H9 (cell line): Measurements from ENCODE around the gene ANAPC2. TPM values are rescaled to one million over a fixed set of nuclear protein-coding genes. Genes with fewer than 3 reads are reported as not detected.

Source experiments
- DNase-seq: peaks from one replicate; pipeline ENCODE4 v3.0.0-alpha.2; 2017
- H2AFZ ChIP-seq: one replicate; pipeline ENCODE4 v1.6.1; 2013; ENCODE audit warnings: mild to moderate bottlenecking, low read length, control low read depth, moderate library complexity
- H2AK5ac ChIP-seq: 2 replicates; pipeline ENCODE4 v1.6.1; 2013; ENCODE audit warnings: low read length, control low read depth, mixed read lengths; ENCODE audit not compliant: insufficient read length
- H2BK120ac ChIP-seq: one replicate; pipeline ENCODE4 v1.6.1; 2013; ENCODE audit warnings: low read depth, mild to moderate bottlenecking, low read length, control low read depth, inconsistent platforms; ENCODE audit not compliant: poor library complexity, severe bottlenecking
- H2BK12ac ChIP-seq: 2 replicates; pipeline ENCODE4 v1.6.1; 2013; ENCODE audit warnings: low read length, control low read depth, mixed read lengths, low read depth; ENCODE audit not compliant: insufficient read length
- H2BK15ac ChIP-seq: 2 replicates; pipeline ENCODE4 v1.6.1; 2013; ENCODE audit warnings: low read depth, low read length, control low read depth
- H2BK20ac ChIP-seq: one replicate; pipeline ENCODE4 v1.6.1; 2013; ENCODE audit warnings: low read depth, mild to moderate bottlenecking, low read length, control low read depth, inconsistent platforms; ENCODE audit not compliant: poor library complexity, severe bottlenecking
- H2BK5ac ChIP-seq: 2 replicates; pipeline ENCODE4 v1.6.1; 2013; ENCODE audit warnings: low read length, control low read depth, mixed read lengths; ENCODE audit not compliant: insufficient read length
- H3K14ac ChIP-seq: 2 replicates; pipeline ENCODE4 v1.6.1; 2013; ENCODE audit warnings: low read length, control low read depth; ENCODE audit not compliant: insufficient read depth
- H3K18ac ChIP-seq: 2 replicates; pipeline ENCODE4 v1.6.1; 2013; ENCODE audit warnings: low read depth, mild to moderate bottlenecking, mixed read lengths, low read length, control low read depth; ENCODE audit not compliant: insufficient read length
- H3K23ac ChIP-seq: 2 replicates; pipeline ENCODE4 v1.6.1; 2013; ENCODE audit warnings: low read length, control low read depth, mixed read lengths, low read depth; ENCODE audit not compliant: insufficient read length
- H3K23me2 ChIP-seq: 2 replicates; pipeline ENCODE4 v1.6.1; 2013; ENCODE audit warnings: low read depth, mild to moderate bottlenecking, mixed read lengths, low read length, control low read depth; ENCODE audit not compliant: insufficient read length, poor library complexity, severe bottlenecking
- H3K27ac ChIP-seq: 2 replicates; pipeline ENCODE4 v1.5.1; 2013; ENCODE audit warnings: low read length, control low read depth, mixed read lengths, low read depth; ENCODE audit not compliant: insufficient read length
- H3K27me3 ChIP-seq: 2 replicates; pipeline ENCODE4 v1.6.1; 2013; ENCODE audit warnings: low read length, control low read depth, inconsistent platforms; ENCODE audit not compliant: insufficient read depth
- H3K4ac ChIP-seq: 2 replicates; pipeline ENCODE4 v1.6.1; 2013; ENCODE audit warnings: low read depth, mild to moderate bottlenecking, control low read depth, inconsistent platforms, low read length, moderate library complexity
- H3K4me1 ChIP-seq: 2 replicates; pipeline ENCODE4 v1.6.1; 2013; ENCODE audit warnings: low read length, control low read depth, inconsistent platforms; ENCODE audit not compliant: insufficient read depth
- H3K4me2 ChIP-seq: 2 replicates; pipeline ENCODE4 v1.6.1; 2013; ENCODE audit warnings: low read length, control low read depth, mixed read lengths; ENCODE audit not compliant: insufficient read length, insufficient read depth
- H3K56ac ChIP-seq: 2 replicates; pipeline ENCODE4 v1.6.1; 2013; ENCODE audit warnings: low read depth, mild to moderate bottlenecking, mixed read lengths, low read length, control low read depth; ENCODE audit not compliant: insufficient read length
- H3K79me1 ChIP-seq: 2 replicates; pipeline ENCODE4 v1.6.1; 2013; ENCODE audit warnings: low read depth, mild to moderate bottlenecking, moderate library complexity, low read length, control low read depth, inconsistent platforms; ENCODE audit not compliant: insufficient read depth, poor library complexity, severe bottlenecking
- H3K79me2 ChIP-seq: 2 replicates; pipeline ENCODE4 v1.6.1; 2013; ENCODE audit warnings: low read length, control low read depth, inconsistent platforms; ENCODE audit not compliant: insufficient read depth
- H3K9ac ChIP-seq: 2 replicates; pipeline ENCODE4 v1.6.1; 2013; ENCODE audit warnings: low read length, control low read depth, mixed read lengths; ENCODE audit not compliant: insufficient read length; ENCODE audit errors: extremely low read depth
- H3K9me3 ChIP-seq: one replicate; pipeline ENCODE4 v1.6.1; 2013; ENCODE audit warnings: low read depth, low read length, inconsistent platforms; ENCODE audit not compliant: control insufficient read depth
- H3T11ph ChIP-seq: one replicate; pipeline ENCODE4 v1.6.1; 2013; ENCODE audit warnings: mild to moderate bottlenecking, low read length, control low read depth, inconsistent platforms
- H4K20me1 ChIP-seq: one replicate; pipeline ENCODE4 v1.6.1; 2013; ENCODE audit not compliant: control insufficient read depth, insufficient read length, insufficient read depth
- H4K5ac ChIP-seq: 2 replicates; pipeline ENCODE4 v1.6.1; 2013; ENCODE audit warnings: low read depth, mild to moderate bottlenecking, mixed read lengths, low read length, control low read depth; ENCODE audit not compliant: insufficient read length
- H4K8ac ChIP-seq: replicated peaks from 2 replicates; pipeline ENCODE4 v1.6.1; 2013; ENCODE audit warnings: low read length, control low read depth, mixed read lengths, low read depth; ENCODE audit not compliant: insufficient read length
- H4K91ac ChIP-seq: 2 replicates; pipeline ENCODE4 v1.6.1; 2013; ENCODE audit warnings: low read depth, mild to moderate bottlenecking, moderate library complexity, mixed read lengths, low read length, control low read depth; ENCODE audit not compliant: insufficient read length
- H3K27ac Mint-ChIP-seq, 3 experiments: 2 replicates in 2 of 3; 3 replicates in 1 of 3; pipeline ENCODE4 v1.8.0; 2020 to 2021; ENCODE audit warnings: mixed read lengths in 3 of 3, mild to moderate bottlenecking in 1 of 3, moderate library complexity in 1 of 3
- H3K27me3 Mint-ChIP-seq: 2 replicates; pipeline ENCODE4 v1.8.0; 2021; ENCODE audit warnings: low read depth, mild to moderate bottlenecking, moderate library complexity, mixed read lengths
- H3K36me3 Mint-ChIP-seq, 3 experiments: 2 replicates in 2 of 3; 3 replicates in 1 of 3; pipeline ENCODE4 v1.8.0; 2020 to 2021; ENCODE audit warnings: low read depth in 3 of 3, mixed read lengths in 3 of 3; ENCODE audit not compliant: insufficient read depth in 1 of 3
- H3K4me1 Mint-ChIP-seq, 2 experiments: 2 replicates each; pipeline ENCODE4 v1.8.0; 2020; ENCODE audit warnings: mixed read lengths in 2 of 2
- H3K4me3 Mint-ChIP-seq, 2 experiments: 2 replicates in 1 of 2; 3 replicates in 1 of 2; pipeline ENCODE4 v1.8.0; 2020 to 2021; ENCODE audit warnings: mild to moderate bottlenecking in 2 of 2, mixed read lengths in 2 of 2, moderate library complexity in 1 of 2
- H3K9me3 Mint-ChIP-seq, 2 experiments: 2 replicates in 1 of 2; 3 replicates in 1 of 2; pipeline ENCODE4 v1.8.0; 2020; ENCODE audit warnings: mild to moderate bottlenecking in 2 of 2, mixed read lengths in 2 of 2, moderate library complexity in 1 of 2
- CTCF ChIP-seq: fragments of 200-600 bp; sonication (generic); conservative IDR thresholded peaks from 3 replicates; pipeline ENCODE4 v1.8.0; 2021; ENCODE audit warnings: antibody characterized with exemption, mild to moderate bottlenecking
- WGBS: extraction: QIAGEN DNeasy Blood & Tissue Kit; methylation state at CpG from one replicate; pipeline ENCODE4 v1.1.7; 2013; ENCODE audit warnings: missing lambda C conversion rate, low lambda C conversion rate, mixed read lengths; ENCODE audit not compliant: insufficient read length; ENCODE audit errors: extremely low coverage; 5-methylcytosine and 5-hydroxymethylcytosine counted together
- total RNA-seq: library from RNA; stranded (reverse); gene quantifications from 2 replicates; pipeline ENCODE4 v1.2.1, GENCODE V29; 2021

Gene ANAPC2
- total RNA-seq, 1 experiment from 2014 or later, result 54.8 TPM

- H3K27ac ChIP-seq, result no peak overlapping the region
- H4K91ac ChIP-seq, result no peak overlapping the region
- H3K23me2 ChIP-seq, result peaks cover 8% of the 10 kb centered on the region
- H3K56ac ChIP-seq, result no peak overlapping the region
- peaks cover 5 to 15% (median 12%) of the 10 kb centered on the region in 3 experiments; a peak in 5 of 7 replicates for H3K36me3 Mint-ChIP-seq
- H2AK5ac ChIP-seq, result no peak overlapping the region
- no peak for DNase-seq
- no peaks in the 10 kb centered on the region for H4K20me1 ChIP-seq
- no peak overlapping the region for H2BK12ac ChIP-seq
- H3K79me1 ChIP-seq, result peaks cover under 1% of the 10 kb centered on the region
- H3K14ac ChIP-seq, result no peak overlapping the region
- H2BK20ac ChIP-seq, result no peak overlapping the region
- H3K4me1 Mint-ChIP-seq, result peaks cover 13 to 17% of the 10 kb centered on the region in 2 experiments
- H3K9ac ChIP-seq, result no peak overlapping the region
- WGBS, result no CpG with 5 or more reads among the region's 2 CpGs
- no peak overlapping the region for H3K4me2 ChIP-seq
- no peaks in the 10 kb centered on the region for H3K9me3 Mint-ChIP-seq
- H3K18ac ChIP-seq, result no peak overlapping the region
- H2BK120ac ChIP-seq, result no peak overlapping the region
- H3K9me3 ChIP-seq, result no peaks in the 10 kb centered on the region
- H3K27me3 Mint-ChIP-seq, result no peaks in the 10 kb centered on the region
- no peak overlapping the region for H2BK15ac ChIP-seq
- no peak overlapping the region for H2AFZ ChIP-seq
- no peak overlapping the region for H4K8ac ChIP-seq
- no peak overlapping the region for H4K5ac ChIP-seq
- peaks cover 5% of the 10 kb centered on the region; the same call in 1 of the 2 replicates for H3K4me1 ChIP-seq
- no peak overlapping the region for H3K4ac ChIP-seq
- no peak for TF ChIP-seq CTCF
- no peak overlapping the region for H2BK5ac ChIP-seq
- H3K4me3 Mint-ChIP-seq, result no peak overlapping the region
- H3K79me2 ChIP-seq, result peaks cover 2% of the 10 kb centered on the region; the same call in 1 of the 2 replicates
- H3K23ac ChIP-seq, result no peak overlapping the region
- H3T11ph ChIP-seq, result no peak overlapping the region
- H3K27ac Mint-ChIP-seq, result no peak overlapping the region
- H3K27me3 ChIP-seq, result no peaks in the 10 kb centered on the region
Measured at GRCh38 chr9:137192859-137193258, 4.5 kb upstream of the ANAPC2 start.
